Parathyroid adenoma (tissue), 2 donors: ENCODE data around the gene ABHD6.

Experiments used
- H2AFZ ChIP-seq: fragments of 300-600 bp; sonication (generic); one replicate; pipeline ENCODE4 v1.7.0; 2017; ENCODE audit warnings: antibody characterized with exemption, mild to moderate bottlenecking
- H3K27ac ChIP-seq: fragments of 300-600 bp; sonication (generic); one replicate; pipeline ENCODE4 v1.7.0; 2017
- H3K27me3 ChIP-seq: fragments of 300-600 bp; sonication (generic); one replicate; pipeline ENCODE4 v1.7.0; 2017; ENCODE audit warnings: low read length; ENCODE audit not compliant: control insufficient read depth, insufficient read depth
- H3K36me3 ChIP-seq: fragments of 300-600 bp; sonication (generic); one replicate; pipeline ENCODE4 v1.7.0; 2017; ENCODE audit warnings: low read length; ENCODE audit not compliant: control insufficient read depth, insufficient read depth
- H3K4me1 ChIP-seq: fragments of 300-600 bp; sonication (generic); one replicate; pipeline ENCODE4 v1.7.0; 2017; ENCODE audit warnings: control low read depth
- H3K4me2 ChIP-seq: fragments of 300-600 bp; sonication (generic); one replicate; pipeline ENCODE4 v1.7.0; 2017; ENCODE audit warnings: low read length
- H3K4me3 ChIP-seq: fragments of 300-600 bp; sonication (generic); one replicate; pipeline ENCODE4 v1.7.0; 2017; ENCODE audit warnings: low read depth, low read length
- H3K79me2 ChIP-seq: fragments of 300-600 bp; sonication (generic); one replicate; pipeline ENCODE4 v1.7.0; 2017; ENCODE audit warnings: control low read depth
- H3K9ac ChIP-seq: fragments of 300-600 bp; sonication (generic); one replicate; pipeline ENCODE4 v1.7.0; 2017; ENCODE audit warnings: mild to moderate bottlenecking
- H3K9me3 ChIP-seq: fragments of 300-600 bp; sonication (generic); one replicate; pipeline ENCODE4 v1.7.0; 2017; ENCODE audit warnings: low read length; ENCODE audit not compliant: control insufficient read depth
- CTCF ChIP-seq: fragments of 300-600 bp; sonication (generic); IDR thresholded peaks from one replicate; pipeline ENCODE4 v1.7.0; 2017; ENCODE audit warnings: antibody characterized with exemption, mild to moderate bottlenecking
- donor health status: primary hyperparathyroidism.

The ABHD6 gene

GRCh38 chr3:58333206-58334012 lies 95.8 kb downstream of the ABHD6 start:
- Histone ChIP-seq H3K79me2 (peaks cover 29% of the 10 kb centered on the region), H2AFZ (peak overlapping the region; percentile 51), H3K36me3 (no peaks in the 10 kb centered on the region), H3K27ac (peak overlapping the region; percentile 78), H3K9ac (peak overlapping the region; percentile 63), H3K9me3 (no peaks in the 10 kb centered on the region), H3K27me3 (no peaks in the 10 kb centered on the region), H3K4me2 (peak overlapping the region; percentile 70), H3K4me1 (peaks cover 30% of the 10 kb centered on the region), H3K4me3 (peak overlapping the region; percentile 72)
- peak; percentile 14 for TF ChIP-seq CTCF

GRCh38 chr3:58334013-58334321 lies 96.4 kb downstream of the ABHD6 start:
- Histone ChIP-seq H3K4me3 (peak overlapping the region; percentile 72), H3K9me3 (no peaks in the 10 kb centered on the region), H3K27me3 (no peaks in the 10 kb centered on the region), H3K79me2 (peaks cover 33% of the 10 kb centered on the region), H3K27ac (peak overlapping the region; percentile 78), H3K9ac (no peak overlapping the region), H3K4me1 (peaks cover 30% of the 10 kb centered on the region), H3K4me2 (peak overlapping the region; percentile 70), H2AFZ (no peak overlapping the region), H3K36me3 (no peaks in the 10 kb centered on the region)
- TF ChIP-seq CTCF, result no peak

- H3K4me3 ChIP-seq, result peak overlapping the region; percentile 72
- peak overlapping the region; percentile 70 for H3K4me2 ChIP-seq
- no peaks in the 10 kb centered on the region for H3K36me3 ChIP-seq
- peak overlapping the region; percentile 78 for H3K27ac ChIP-seq
- TF ChIP-seq CTCF, result no peak
- H3K79me2 ChIP-seq, result peaks cover 38% of the 10 kb centered on the region
- H2AFZ ChIP-seq, result no peak overlapping the region
- H3K9ac ChIP-seq, result no peak overlapping the region
- no peaks in the 10 kb centered on the region for H3K9me3 ChIP-seq
- peaks cover 30% of the 10 kb centered on the region for H3K4me1 ChIP-seq
- H3K27me3 ChIP-seq, result no peaks in the 10 kb centered on the region
Measured at GRCh38 chr3:58334506-58334884, 96.9 kb downstream of the ABHD6 start.

GRCh38 chr3:58335652-58335947 lies 98.0 kb downstream of the ABHD6 start:
- no peak overlapping the region for H3K9ac ChIP-seq

More at GRCh38 chr3:58335652-58335947, 98.0 kb downstream of the ABHD6 start:
- Histone ChIP-seq H2AFZ (peak overlapping the region; percentile 20), H3K36me3 (no peaks in the 10 kb centered on the region), H3K4me1 (peaks cover 30% of the 10 kb centered on the region), H3K79me2 (peaks cover 48% of the 10 kb centered on the region), H3K27me3 (no peaks in the 10 kb centered on the region), H3K27ac (peak overlapping the region; percentile 78), H3K4me2 (peak overlapping the region; percentile 5), H3K4me3 (peak overlapping the region; percentile 72), H3K9me3 (no peaks in the 10 kb centered on the region)
- TF ChIP-seq CTCF, result no peak
